Activated naive CD4-positive, alpha-beta T cell treated with anti-CD3 and anti-CD28 coated beads, Interleukin-2, amount 10 ng/mL, durations not matched to agents 7 days and 5 days (primary cell): Measurements from ENCODE around the gene TP53AIP1.

ENCODE experiments used
- CTCF ChIA-PET: fragments of 350-600 bp; sonication (Branson Sonifier 250); formaldehyde crosslinking; loops from one replicate; lab custom pipeline; 2021; ENCODE audit warnings: antibody characterized with exemption; lab: Charles Lee
- DNase-seq: peaks from one replicate; pipeline ENCODE4 v3.0.0-alpha.2; 2020
- H3K27ac Mint-ChIP-seq: one replicate; pipeline ENCODE4 v1.8.0; 2021; ENCODE audit warnings: mild to moderate bottlenecking, moderate library complexity, mixed read lengths
- H3K27me3 Mint-ChIP-seq: one replicate; pipeline ENCODE4 v1.8.0; 2021; ENCODE audit warnings: mild to moderate bottlenecking, mixed read lengths
- H3K36me3 Mint-ChIP-seq: one replicate; pipeline ENCODE4 v1.8.0; 2021; ENCODE audit warnings: mixed read lengths
- H3K4me1 Mint-ChIP-seq: one replicate; pipeline ENCODE4 v1.8.0; 2021; ENCODE audit warnings: mixed read lengths
- H3K4me3 Mint-ChIP-seq: one replicate; pipeline ENCODE4 v1.8.0; 2021; ENCODE audit warnings: mild to moderate bottlenecking, moderate library complexity, mixed read lengths
- H3K9me3 Mint-ChIP-seq: one replicate; pipeline ENCODE4 v1.8.0; 2021; ENCODE audit warnings: mixed read lengths

Gene TP53AIP1

GRCh38 chr11:128956401-128957201, 13.9 kb upstream of the TP53AIP1 start:
- Mint-ChIP-seq H3K4me3 (no peak overlapping the region), H3K36me3 (no peaks in the 10 kb centered on the region), H3K9me3 (no peaks in the 10 kb centered on the region), H3K4me1 (no peaks in the 10 kb centered on the region), H3K27ac (no peak overlapping the region), H3K27me3 (peaks cover 14% of the 10 kb centered on the region)
- DNase-seq: no peak
- CTCF ChIA-PET: interaction anchor here (0.6 to 12.9 kb wide), 24 partner anchors 9 to 917 kb away, joined by 3 to 219 read pairs (median 4); no protein-coding TSS in a partner anchor

- Mint-ChIP-seq H3K27ac (no peak overlapping the region), H3K4me3 (no peak overlapping the region), H3K27me3 (peaks cover 14% of the 10 kb centered on the region), H3K9me3 (no peaks in the 10 kb centered on the region), H3K36me3 (no peaks in the 10 kb centered on the region), H3K4me1 (no peaks in the 10 kb centered on the region)
- CTCF ChIA-PET: interaction anchor here (0.7 to 12.9 kb wide), 14 partner anchors 8 to 916 kb away, joined by 3 to 219 read pairs (median 5); no protein-coding TSS in a partner anchor
- DNase-seq: no peak
These were observed 13.0 kb upstream of the TP53AIP1 start for GRCh38 chr11:128955636-128956035.

DNA sequence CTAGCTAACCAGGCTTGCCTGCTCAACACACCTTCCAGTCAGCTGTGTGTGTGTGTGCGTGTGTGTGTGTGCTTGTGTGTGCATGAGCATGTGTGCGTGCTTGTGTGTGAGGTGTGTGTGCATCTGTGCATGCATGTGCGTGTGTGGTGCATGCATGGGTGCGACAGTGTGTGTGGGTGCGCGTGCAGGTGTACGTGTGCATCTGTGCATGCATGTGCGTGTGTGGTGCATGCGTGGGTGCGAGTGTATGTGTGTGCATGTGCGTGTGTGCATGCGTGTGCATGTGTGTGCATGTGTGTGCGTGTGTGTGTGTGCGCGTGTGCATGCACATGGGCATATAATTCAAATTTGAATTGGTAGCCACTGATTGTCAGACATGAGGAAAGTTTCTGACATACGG, 10.5 kb upstream of the TP53AIP1 start:
- Mint-ChIP-seq H3K9me3 (no peaks in the 10 kb centered on the region), H3K4me3 (no peak overlapping the region), H3K27me3 (peaks cover 22% of the 10 kb centered on the region), H3K4me1 (no peaks in the 10 kb centered on the region), H3K27ac (no peak overlapping the region), H3K36me3 (no peaks in the 10 kb centered on the region)
- CTCF ChIA-PET: interaction anchor here (1.0 kb wide), 1 partner anchor 63 kb away, joined by 3 read pairs; no protein-coding TSS in a partner anchor
- DNase-seq: no peak

- Mint-ChIP-seq H3K4me1 (no peaks in the 10 kb centered on the region), H3K9me3 (no peaks in the 10 kb centered on the region), H3K36me3 (no peaks in the 10 kb centered on the region), H3K4me3 (no peak overlapping the region), H3K27me3 (peaks cover 15% of the 10 kb centered on the region), H3K27ac (no peak overlapping the region)
- CTCF ChIA-PET: interaction anchor here (0.7 to 4.1 kb wide), 4 partner anchors 8 to 65 kb away, joined by 3 to 29 read pairs (median 16); no protein-coding TSS in a partner anchor
- no peak for DNase-seq
These were observed 7.3 kb upstream of the TP53AIP1 start for GRCh38 chr11:128949791-128950454.

- Mint-ChIP-seq H3K27ac (no peak overlapping the region), H3K27me3 (peaks cover 15% of the 10 kb centered on the region), H3K36me3 (no peaks in the 10 kb centered on the region), H3K4me3 (no peak overlapping the region), H3K9me3 (no peaks in the 10 kb centered on the region), H3K4me1 (no peaks in the 10 kb centered on the region)
- no peak for DNase-seq
- CTCF ChIA-PET: interaction anchor here (1.0 to 4.1 kb wide), 6 partner anchors 9 to 777 kb away, joined by 3 to 29 read pairs (median 4); no protein-coding TSS in a partner anchor
These were observed 5.9 kb upstream of the TP53AIP1 start for GRCh38 chr11:128948583-128948982.

- DNase-seq: no peak
- Mint-ChIP-seq H3K4me1 (no peaks in the 10 kb centered on the region), H3K27me3 (peaks cover 19% of the 10 kb centered on the region), H3K4me3 (no peak overlapping the region), H3K27ac (no peak overlapping the region), H3K36me3 (no peaks in the 10 kb centered on the region), H3K9me3 (no peaks in the 10 kb centered on the region)
- CTCF ChIA-PET: interaction anchor here (1.4 to 4.1 kb wide), 3 partner anchors 10 to 776 kb away, joined by 3 to 29 read pairs (median 27); no protein-coding TSS in a partner anchor
These were observed 5.1 kb upstream of the TP53AIP1 start for GRCh38 chr11:128947773-128948172.

GRCh38 chr11:128946648-128947047, 4.0 kb upstream of the TP53AIP1 start:
- CTCF ChIA-PET: interaction anchor here (3.5 to 4.1 kb wide), 2 partner anchors 11 to 61 kb away, joined by 27 to 29 read pairs; no protein-coding TSS in a partner anchor
- Mint-ChIP-seq H3K4me1 (no peaks in the 10 kb centered on the region), H3K27ac (no peak overlapping the region), H3K36me3 (no peaks in the 10 kb centered on the region), H3K27me3 (peaks cover 19% of the 10 kb centered on the region), H3K4me3 (no peak overlapping the region), H3K9me3 (no peaks in the 10 kb centered on the region)
- DNase-seq: no peak

- CTCF ChIA-PET: interaction anchor here (0.8 to 2.0 kb wide), 2 partner anchors 13 to 58 kb away, joined by 4 to 6 read pairs; no protein-coding TSS in a partner anchor
- no peaks in the 10 kb centered on the region for H3K4me1 Mint-ChIP-seq
- no peak overlapping the region for H3K4me3 Mint-ChIP-seq
- H3K9me3 Mint-ChIP-seq: no peaks in the 10 kb centered on the region
- no peak overlapping the region for H3K27ac Mint-ChIP-seq
- H3K27me3 Mint-ChIP-seq: peaks cover 19% of the 10 kb centered on the region
- no peak for DNase-seq
- H3K36me3 Mint-ChIP-seq: no peaks in the 10 kb centered on the region
These were observed 831 bp upstream of the TP53AIP1 start for GRCh38 chr11:128943428-128943976.

GRCh38 chr11:128942272-128942612, 429 bp downstream of the TP53AIP1 start:
- CTCF ChIA-PET: no interaction called here
- H3K9me3 Mint-ChIP-seq: no peaks in the 10 kb centered on the region
- no peaks in the 10 kb centered on the region for H3K36me3 Mint-ChIP-seq
- no peaks in the 10 kb centered on the region for H3K4me1 Mint-ChIP-seq
- no peak overlapping the region for H3K27ac Mint-ChIP-seq
- H3K27me3 Mint-ChIP-seq: peaks cover 19% of the 10 kb centered on the region
- DNase-seq: no peak
- H3K4me3 Mint-ChIP-seq: no peak overlapping the region

GRCh38 chr11:128941573-128942271, 949 bp downstream of the TP53AIP1 start:
- no peaks in the 10 kb centered on the region for H3K4me1 Mint-ChIP-seq
- H3K27ac Mint-ChIP-seq: no peak overlapping the region
- no peaks in the 10 kb centered on the region for H3K36me3 Mint-ChIP-seq
- H3K9me3 Mint-ChIP-seq: no peaks in the 10 kb centered on the region
- H3K4me3 Mint-ChIP-seq: no peak overlapping the region
- CTCF ChIA-PET: no interaction called here
- DNase-seq: no peak
- peaks cover 19% of the 10 kb centered on the region for H3K27me3 Mint-ChIP-seq

GRCh38 chr11:128941110-128941509, 1.6 kb downstream of the TP53AIP1 start:
- Mint-ChIP-seq H3K36me3 (no peaks in the 10 kb centered on the region), H3K4me3 (no peak overlapping the region), H3K27me3 (peaks cover 19% of the 10 kb centered on the region), H3K9me3 (no peaks in the 10 kb centered on the region), H3K4me1 (no peaks in the 10 kb centered on the region), H3K27ac (no peak overlapping the region)
- CTCF ChIA-PET: interaction anchor here (2.6 kb wide), 1 partner anchor 15 kb away, joined by 9 read pairs; no protein-coding TSS in a partner anchor
- DNase-seq: no peak

DNA sequence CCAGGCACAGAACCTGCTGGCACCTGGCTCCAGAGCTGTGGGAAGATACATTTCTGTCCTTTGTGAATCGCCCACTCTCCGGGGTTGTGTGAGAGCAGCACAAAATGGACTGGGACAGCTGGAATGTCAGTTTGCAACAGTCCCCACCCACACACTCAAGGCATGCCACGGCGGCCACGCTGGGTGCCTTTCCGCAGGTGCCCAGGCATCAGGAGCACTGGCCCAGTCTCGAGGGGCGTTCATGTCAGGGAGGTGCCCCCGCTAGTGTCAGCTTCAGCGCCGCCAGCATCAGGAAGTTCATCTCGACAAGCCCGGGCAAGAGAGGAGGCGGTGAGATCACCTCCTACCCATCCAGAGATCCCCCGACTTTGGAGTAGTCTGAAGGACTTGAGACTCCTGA, 2.1 kb downstream of the TP53AIP1 start:
- CTCF ChIA-PET: interaction anchor here (2.6 kb wide), 1 partner anchor 16 kb away, joined by 9 read pairs; no protein-coding TSS in a partner anchor
- H3K36me3 Mint-ChIP-seq: no peaks in the 10 kb centered on the region
- DNase-seq: no peak

GRCh38 chr11:128940156-128940555, 2.5 kb downstream of the TP53AIP1 start:
- DNase-seq: no peak
- Mint-ChIP-seq H3K4me3 (no peak overlapping the region), H3K4me1 (no peaks in the 10 kb centered on the region), H3K36me3 (no peaks in the 10 kb centered on the region), H3K27ac (no peak overlapping the region), H3K9me3 (no peaks in the 10 kb centered on the region), H3K27me3 (peaks cover 12% of the 10 kb centered on the region)
- CTCF ChIA-PET: interaction anchor here (0.8 to 2.6 kb wide), 3 partner anchors 16 to 55 kb away, joined by 3 to 9 read pairs (median 3); no protein-coding TSS in a partner anchor

More for the DNA sequence above, 2.1 kb downstream of the TP53AIP1 start:
- Mint-ChIP-seq H3K27me3 (peaks cover 14% of the 10 kb centered on the region), H3K4me1 (no peaks in the 10 kb centered on the region), H3K4me3 (no peak overlapping the region), H3K27ac (no peak overlapping the region), H3K9me3 (no peaks in the 10 kb centered on the region)
